Fibroblast of mammary gland (primary cell): ENCODE results near the gene STN1.

ENCODE experiments used
- DNase-seq: peaks from one replicate; pipeline ENCODE4 v3.0.0-alpha.2; 2010; ENCODE audit warnings: low read depth
- H3K4me3 ChIP-seq: 2 replicates; pipeline ENCODE4 v1.5.1; 2011; ENCODE audit warnings: low read depth, mild to moderate bottlenecking, low read length, moderate library complexity; ENCODE audit not compliant: control insufficient read depth
- CTCF ChIP-seq: conservative IDR thresholded peaks from 2 replicates; pipeline ENCODE4 v1.5.1; 2011; ENCODE audit warnings: low read depth, low read length, inconsistent platforms; ENCODE audit not compliant: control insufficient read depth, insufficient read depth

The STN1 gene

GRCh38 chr10:103861505-103861904 lies 56.5 kb downstream of the STN1 start:
- DNase-seq = peak; percentile 83
- H3K4me3 ChIP-seq = no peak overlapping the region
- no peak for TF ChIP-seq CTCF

GRCh38 chr10:103859161-103860086 lies 58.6 kb downstream of the STN1 start:
- peak; percentile 75 for DNase-seq
- H3K4me3 ChIP-seq = no peak overlapping the region
- TF ChIP-seq CTCF = peak; percentile 64

- no peak overlapping the region for H3K4me3 ChIP-seq
- no peak for TF ChIP-seq CTCF
- DNase-seq = no peak
Measured at GRCh38 chr10:103858360-103858759, 59.6 kb downstream of the STN1 start.

- H3K4me3 ChIP-seq = no peak overlapping the region
- no peak for TF ChIP-seq CTCF
- no peak for DNase-seq
Measured at GRCh38 chr10:103856797-103857170, 61.2 kb downstream of the STN1 start.

GRCh38 chr10:103855852-103856796 lies 61.9 kb downstream of the STN1 start:
- H3K4me3 ChIP-seq = peak overlapping the region; percentile 36
- no peak for TF ChIP-seq CTCF

GRCh38 chr10:103855424-103855823 lies 62.6 kb downstream of the STN1 start, which contains the start of gene SH3PXD2A:
TSS of gene SH3PXD2A (minus strand) at chr10:103855576. CDS start at chr10:103855266, 310 bp downstream.
- peak within 1 kb of the TSS; percentile 70 for H3K4me3 ChIP-seq
- no peak for DNase-seq
- no peak for TF ChIP-seq CTCF

More at GRCh38 chr10:103855852-103856796, 61.9 kb downstream of the STN1 start:
- DNase-seq = no peak
